OCI-LY1 (cell line): Measurements from ENCODE around the gene ZNF695.

Source experiments
- CTCF ChIP-seq: fragments of 200-600 bp; sonication (generic), shearing (Covaris generic); IDR thresholded peaks from 2 replicates; pipeline ENCODE4 v1.5.1; 2017; ENCODE audit warnings: mild to moderate bottlenecking, antibody characterized with exemption, low read length, moderate library complexity, mixed read lengths
- EZH2 ChIP-seq: fragments of 200-600 bp; sonication (generic), shearing (Covaris generic); IDR thresholded peaks from 2 replicates; pipeline ENCODE4 v1.8.0; 2017; ENCODE audit warnings: borderline replicate concordance, mixed run types, mild to moderate bottlenecking, antibody characterized with exemption, low read length, moderate library complexity, mixed read lengths

- TF ChIP-seq CTCF (no peak), EZH2 (no peak)
These were observed 48.2 kb upstream of the ZNF695 start for GRCh38 chr1:247056071-247056470.
